HG02678 (cell line): ENCODE results near the gene NDUFA12.

ENCODE experiments used
- ATAC-seq: cut with Tn5 transposase; IDR thresholded peaks from one replicate; pipeline ENCODE4 v1.9.1; 2021; ENCODE audit warnings: mild to moderate bottlenecking, moderate library complexity; ENCODE audit not compliant: unreplicated experiment

NDUFA12 gene

GRCh38 chr12:94942663-94943062, 60.8 kb downstream of the NDUFA12 start:
- ATAC-seq: no peak

- no peak for ATAC-seq
Observed at GRCh38 chr12:94941440-94941862, 62.0 kb downstream of the NDUFA12 start.

- ATAC-seq: no peak
Observed at GRCh38 chr12:94940771-94941170, 62.7 kb downstream of the NDUFA12 start.

DNA sequence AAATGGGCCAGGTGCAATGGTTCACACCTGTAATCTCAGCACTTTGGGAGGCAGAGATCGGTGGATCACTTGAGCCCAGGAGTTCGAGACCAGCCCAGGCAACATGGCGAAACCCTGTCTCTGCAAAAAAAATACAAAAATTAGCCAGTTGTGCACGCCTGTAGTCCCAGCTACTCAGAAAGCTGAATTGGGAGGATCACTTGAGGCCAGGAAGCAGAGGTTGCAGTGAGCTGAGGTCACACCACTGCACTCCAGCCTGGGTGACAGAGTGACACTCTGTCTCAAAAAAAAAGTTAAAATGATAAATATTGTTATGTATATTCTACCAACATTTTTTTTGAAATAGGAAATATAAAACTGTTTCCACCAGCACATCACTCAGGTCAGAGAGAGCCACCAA, 64.9 kb downstream of the NDUFA12 start:
- ATAC-seq: no peak

DNA sequence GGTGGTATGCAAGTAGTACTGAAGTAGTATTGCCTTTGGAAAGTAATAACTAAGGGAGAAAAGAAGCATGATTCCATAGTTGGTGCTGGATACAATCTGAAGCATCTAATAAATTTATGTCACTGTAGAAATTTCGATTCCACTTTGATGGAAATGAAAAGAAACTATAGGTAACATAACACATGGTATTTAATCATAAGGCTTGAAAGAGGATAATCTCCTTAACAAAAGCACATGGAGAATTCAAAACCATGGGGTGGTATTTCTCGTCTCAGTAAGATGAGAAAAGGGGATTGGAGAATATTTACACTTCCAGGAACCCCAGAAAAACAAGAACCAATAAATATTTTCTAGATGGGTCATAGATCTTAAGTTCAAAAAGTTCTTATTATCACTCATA, 72.7 kb downstream of the NDUFA12 start:
- no peak for ATAC-seq

- no peak for ATAC-seq
Observed at GRCh38 chr12:94930216-94930654, 73.3 kb downstream of the NDUFA12 start.

GRCh38 chr12:94929780-94930179, 73.7 kb downstream of the NDUFA12 start:
- no peak for ATAC-seq

- no peak for ATAC-seq
Observed at GRCh38 chr12:94925729-94926128, 77.8 kb downstream of the NDUFA12 start.

DNA sequence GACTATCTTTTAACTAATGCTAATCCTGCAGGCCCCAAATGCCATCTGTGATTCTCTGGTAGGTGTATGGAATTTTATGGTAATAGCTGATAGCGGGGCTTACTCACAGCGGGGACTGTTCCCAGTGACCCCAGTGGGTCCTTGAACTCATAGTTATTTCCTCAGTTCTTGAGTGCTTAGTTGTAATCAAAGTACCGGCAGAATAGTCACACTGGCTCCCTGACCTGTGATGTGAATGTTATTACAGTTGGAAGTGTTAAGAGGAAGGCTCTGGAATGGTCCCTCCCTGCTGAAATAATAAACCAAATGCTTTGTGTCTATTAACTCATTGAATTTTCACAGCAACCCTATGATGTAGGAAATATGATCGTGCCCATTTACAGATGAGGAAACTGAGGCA, 78.3 kb downstream of the NDUFA12 start:
- ATAC-seq: no peak

DNA sequence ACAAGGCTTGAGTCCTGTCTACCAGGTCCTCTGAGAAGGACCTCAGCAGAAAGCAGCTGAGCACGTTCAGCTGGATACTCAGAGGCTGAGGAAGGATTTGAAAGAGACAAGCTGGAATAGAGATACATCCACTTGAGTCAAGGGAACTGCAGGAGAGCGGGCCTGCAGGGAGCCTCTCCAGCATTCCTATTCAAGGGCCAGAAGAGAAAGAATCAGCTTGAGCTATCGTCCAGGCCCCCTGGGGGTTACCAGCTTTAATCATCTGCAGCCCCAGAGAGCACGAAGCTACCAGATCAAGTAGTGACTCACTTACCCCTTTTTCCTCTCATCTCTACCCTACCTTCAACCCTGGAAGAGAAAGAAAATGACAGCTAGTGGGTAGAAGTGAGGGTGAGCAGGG, 80.9 kb downstream of the NDUFA12 start:
- no peak for ATAC-seq
